HFFc6 (cell line): Measurements from ENCODE around the gene ABCB8. TPM values are rescaled to one million over a fixed set of nuclear protein-coding genes. Genes with fewer than 3 reads are reported as not detected.

Experiments
- DNase-seq: peaks from one replicate; pipeline ENCODE4 v3.0.0-alpha.2; 2018
- H3K27ac Mint-ChIP-seq: 2 replicates; pipeline ENCODE4 v1.8.0; 2020; ENCODE audit warnings: mild to moderate bottlenecking, mixed read lengths
- H3K27me3 Mint-ChIP-seq: 2 replicates; pipeline ENCODE4 v1.8.0; 2021; ENCODE audit warnings: mild to moderate bottlenecking, moderate library complexity, mixed read lengths; ENCODE audit not compliant: insufficient read depth
- H3K36me3 Mint-ChIP-seq: 2 replicates; pipeline ENCODE4 v1.8.0; 2021; ENCODE audit warnings: low read depth, mixed read lengths
- H3K4me1 Mint-ChIP-seq: 2 replicates; pipeline ENCODE4 v1.8.0; 2020; ENCODE audit warnings: low read depth, mixed read lengths
- H3K4me3 Mint-ChIP-seq: 2 replicates; pipeline ENCODE4 v1.8.0; 2020; ENCODE audit warnings: mild to moderate bottlenecking, moderate library complexity, mixed read lengths
- H3K9me3 Mint-ChIP-seq: 2 replicates; pipeline ENCODE4 v1.8.0; 2020; ENCODE audit warnings: mild to moderate bottlenecking, mixed read lengths
- total RNA-seq, 6 experiments: library from RNA; stranded (reverse); fragmentation: NEBNext Ultra II Directional; extraction: Animal tissue kit (Norgen Biotek cat#: 25700); gene quantifications; 2 replicates in 1 of 6; 3 replicates in 5 of 6; pipeline ENCODE4 v1.2.3, GENCODE V29; 2021
- TF ChIP-seq, protein P1 (sequence below): fragments of 200-600 bp; sonication (generic); IDR thresholded peaks from 2 replicates; pipeline ENCODE4 v1.5.0; 2021; ENCODE audit warnings: antibody characterized with exemption, mild to moderate bottlenecking

Gene ABCB8
- total RNA-seq, 6 experiments from 2014 or later: 31.9 to 36.3 (median 33.2) TPM

GRCh38 chr7:150990416-150991186, 37.6 kb upstream of the ABCB8 start, which contains the start of gene NOS3:
Gene NOS3 (plus strand): TSS chr7:150991017. CDS start chr7:150993804, 2,787 bp downstream.
- H3K36me3 Mint-ChIP-seq: peaks cover 18% of the 10 kb centered on the region
- H3K4me1 Mint-ChIP-seq: peaks cover 7% of the 10 kb centered on the region; the same call in 1 of the 2 replicates
- TF ChIP-seq, protein P1, sequence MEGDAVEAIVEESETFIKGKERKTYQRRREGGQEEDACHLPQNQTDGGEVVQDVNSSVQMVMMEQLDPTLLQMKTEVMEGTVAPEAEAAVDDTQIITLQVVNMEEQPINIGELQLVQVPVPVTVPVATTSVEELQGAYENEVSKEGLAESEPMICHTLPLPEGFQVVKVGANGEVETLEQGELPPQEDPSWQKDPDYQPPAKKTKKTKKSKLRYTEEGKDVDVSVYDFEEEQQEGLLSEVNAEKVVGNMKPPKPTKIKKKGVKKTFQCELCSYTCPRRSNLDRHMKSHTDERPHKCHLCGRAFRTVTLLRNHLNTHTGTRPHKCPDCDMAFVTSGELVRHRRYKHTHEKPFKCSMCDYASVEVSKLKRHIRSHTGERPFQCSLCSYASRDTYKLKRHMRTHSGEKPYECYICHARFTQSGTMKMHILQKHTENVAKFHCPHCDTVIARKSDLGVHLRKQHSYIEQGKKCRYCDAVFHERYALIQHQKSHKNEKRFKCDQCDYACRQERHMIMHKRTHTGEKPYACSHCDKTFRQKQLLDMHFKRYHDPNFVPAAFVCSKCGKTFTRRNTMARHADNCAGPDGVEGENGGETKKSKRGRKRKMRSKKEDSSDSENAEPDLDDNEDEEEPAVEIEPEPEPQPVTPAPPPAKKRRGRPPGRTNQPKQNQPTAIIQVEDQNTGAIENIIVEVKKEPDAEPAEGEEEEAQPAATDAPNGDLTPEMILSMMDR: no peak
- no peak within 1 kb of the TSS for H3K27ac Mint-ChIP-seq
- H3K27me3 Mint-ChIP-seq: peaks cover 22% of the 10 kb centered on the region
- H3K9me3 Mint-ChIP-seq: peaks cover 23% of the 10 kb centered on the region
- DNase-seq: no peak
- no peak within 1 kb of the TSS for H3K4me3 Mint-ChIP-seq

DNA sequence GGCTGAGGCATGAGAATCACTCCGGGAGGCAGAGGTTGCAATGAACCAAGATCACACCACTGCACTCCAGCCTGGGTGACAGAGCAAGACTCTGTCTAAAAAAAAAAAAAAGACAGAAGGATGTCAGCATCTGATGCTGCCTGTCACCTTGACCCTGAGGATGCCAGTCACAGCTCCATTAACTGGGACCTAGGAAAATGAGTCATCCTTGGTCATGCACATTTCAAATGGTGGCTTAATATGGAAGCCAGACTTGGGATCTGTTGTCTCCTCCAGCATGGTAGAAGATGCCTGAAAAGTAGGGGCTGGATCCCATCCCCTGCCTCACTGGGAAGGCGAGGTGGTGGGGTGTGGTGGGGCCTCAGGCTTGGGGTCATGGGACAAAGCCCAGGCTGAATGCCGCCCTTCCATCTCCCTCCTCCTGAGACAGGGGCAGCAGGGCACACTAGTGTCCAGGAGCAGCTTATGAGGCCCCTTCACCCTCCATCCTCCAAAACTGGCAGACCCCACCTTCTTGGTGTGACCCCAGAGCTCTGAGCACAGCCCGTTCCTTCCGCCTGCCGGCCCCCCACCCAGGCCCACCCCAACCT, 36.1 kb upstream of the ABCB8 start:
- no peak for DNase-seq
- H3K27ac Mint-ChIP-seq: no peak overlapping the region
- H3K4me3 Mint-ChIP-seq: no peak overlapping the region
- H3K27me3 Mint-ChIP-seq: peaks cover 19% of the 10 kb centered on the region
- TF ChIP-seq, protein P1: no peak
- peaks cover 7% of the 10 kb centered on the region; the same call in 1 of the 2 replicates for H3K4me1 Mint-ChIP-seq
- peaks cover 18% of the 10 kb centered on the region for H3K36me3 Mint-ChIP-seq
- H3K9me3 Mint-ChIP-seq: peaks cover 23% of the 10 kb centered on the region

DNA sequence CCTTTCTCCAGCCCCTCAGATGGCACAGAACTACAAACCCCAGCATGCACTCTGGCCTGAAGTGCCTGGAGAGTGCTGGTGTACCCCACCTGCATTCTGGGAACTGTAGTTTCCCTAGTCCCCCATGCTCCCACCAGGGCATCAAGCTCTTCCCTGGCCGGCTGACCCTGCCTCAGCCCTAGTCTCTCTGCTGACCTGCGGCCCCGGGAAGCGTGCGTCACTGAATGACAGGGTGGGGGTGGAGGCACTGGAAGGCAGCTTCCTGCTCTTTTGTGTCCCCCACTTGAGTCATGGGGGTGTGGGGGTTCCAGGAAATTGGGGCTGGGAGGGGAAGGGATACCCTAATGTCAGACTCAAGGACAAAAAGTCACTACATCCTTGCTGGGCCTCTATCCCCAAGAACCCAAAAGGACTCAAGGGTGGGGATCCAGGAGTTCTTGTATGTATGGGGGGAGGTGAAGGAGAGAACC, 35.4 kb upstream of the ABCB8 start:
- H3K4me1 Mint-ChIP-seq: peaks cover 7% of the 10 kb centered on the region; the same call in 1 of the 2 replicates
- H3K27me3 Mint-ChIP-seq: peaks cover 18% of the 10 kb centered on the region
- H3K27ac Mint-ChIP-seq: no peak overlapping the region
- H3K9me3 Mint-ChIP-seq: peaks cover 23% of the 10 kb centered on the region
- H3K4me3 Mint-ChIP-seq: no peak overlapping the region
- DNase-seq: no peak
- TF ChIP-seq, protein P1: no peak
- peaks cover 18% of the 10 kb centered on the region for H3K36me3 Mint-ChIP-seq

DNA sequence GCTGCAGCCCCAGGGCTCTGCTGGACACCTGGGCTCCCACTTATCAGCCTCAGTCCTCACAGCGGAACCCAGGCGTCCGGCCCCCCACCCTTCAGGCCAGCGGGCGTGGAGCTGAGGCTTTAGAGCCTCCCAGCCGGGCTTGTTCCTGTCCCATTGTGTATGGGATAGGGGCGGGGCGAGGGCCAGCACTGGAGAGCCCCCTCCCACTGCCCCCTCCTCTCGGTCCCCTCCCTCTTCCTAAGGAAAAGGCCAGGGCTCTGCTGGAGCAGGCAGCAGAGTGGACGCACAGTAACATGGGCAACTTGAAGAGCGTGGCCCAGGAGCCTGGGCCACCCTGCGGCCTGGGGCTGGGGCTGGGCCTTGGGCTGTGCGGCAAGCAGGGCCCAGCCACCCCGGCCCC, 34.7 kb upstream of the ABCB8 start:
- Mint-ChIP-seq H3K9me3 (peaks cover 23% of the 10 kb centered on the region), H3K27ac (no peak overlapping the region), H3K4me3 (no peak overlapping the region), H3K36me3 (peaks cover 18% of the 10 kb centered on the region), H3K27me3 (peaks cover 18% of the 10 kb centered on the region), H3K4me1 (peaks cover 3% of the 10 kb centered on the region; the same call in 1 of the 2 replicates)
- TF ChIP-seq, protein P1: no peak
- no peak for DNase-seq

DNA sequence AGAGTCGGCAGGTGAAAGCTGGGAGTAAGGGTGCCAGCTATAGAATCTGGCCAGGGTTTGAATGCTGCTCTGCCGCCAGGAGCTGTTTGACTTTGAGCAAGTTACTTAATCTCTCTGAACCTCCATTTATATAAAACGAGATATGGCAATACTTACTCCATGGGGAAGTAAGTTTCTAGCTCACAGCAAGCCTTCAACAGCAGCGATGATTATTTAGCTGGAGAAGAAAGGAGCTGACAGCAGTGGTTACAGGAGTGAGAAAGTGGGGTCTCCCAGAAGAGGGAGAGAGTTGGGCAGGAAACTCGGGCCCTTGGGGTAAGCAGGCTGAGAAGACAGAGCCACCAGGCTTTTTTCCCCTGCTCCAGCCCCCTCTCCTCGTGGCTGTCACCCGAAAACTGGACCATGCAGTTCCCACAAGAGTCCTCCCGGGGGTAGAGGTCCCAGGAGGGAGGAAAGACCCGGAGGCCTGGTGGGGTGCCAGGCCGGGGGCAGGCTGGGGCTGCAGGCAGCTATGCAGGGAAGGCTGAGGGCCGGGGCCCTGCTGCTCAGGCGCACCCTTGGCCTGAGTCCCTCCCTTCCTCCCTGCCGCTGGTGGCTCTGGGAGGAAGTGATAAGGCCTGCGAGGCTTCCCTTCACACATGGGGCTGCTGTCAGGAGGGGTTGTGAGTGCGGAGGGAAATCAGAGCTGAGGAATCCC, 34.0 kb upstream of the ABCB8 start:
- H3K4me1 Mint-ChIP-seq: no peaks in the 10 kb centered on the region
- no peak overlapping the region for H3K27ac Mint-ChIP-seq
- H3K36me3 Mint-ChIP-seq: peaks cover 18% of the 10 kb centered on the region
- peaks cover 18% of the 10 kb centered on the region for H3K27me3 Mint-ChIP-seq
- DNase-seq: no peak
- peaks cover 23% of the 10 kb centered on the region for H3K9me3 Mint-ChIP-seq
- TF ChIP-seq, protein P1: no peak
- H3K4me3 Mint-ChIP-seq: no peak overlapping the region
